Hepatocyte (in vitro differentiated cells): ENCODE results near the gene ZMIZ1. TPM values are rescaled to one million over a fixed set of nuclear protein-coding genes. Genes with fewer than 3 reads are reported as not detected.

Source experiments
- DNase-seq: peaks from one replicate; pipeline ENCODE4 v3.0.0-alpha.2; 2016; ENCODE audit warnings: low spot score
- H2AFZ ChIP-seq: fragments of 200-600 bp; sonication (generic); 2 replicates; pipeline ENCODE4 v1.6.0; 2016; ENCODE audit warnings: antibody characterized with exemption, mild to moderate bottlenecking
- H3K27ac ChIP-seq: fragments of 200-600 bp; sonication (generic); 2 replicates; pipeline ENCODE4 v1.5.1; 2016; ENCODE audit warnings: mild to moderate bottlenecking
- H3K27me3 ChIP-seq: fragments of 200-600 bp; sonication (generic); 2 replicates; pipeline ENCODE4 v1.6.1; 2016
- H3K36me3 ChIP-seq: fragments of 200-600 bp; sonication (generic); replicated peaks from 2 replicates; pipeline ENCODE4 v1.5.1; 2016; ENCODE audit warnings: low read depth; ENCODE audit not compliant: insufficient read depth
- H3K4me1 ChIP-seq: fragments of 200-600 bp; sonication (generic); 2 replicates; pipeline ENCODE4 v1.5.1; 2016; ENCODE audit warnings: mild to moderate bottlenecking, moderate library complexity; ENCODE audit not compliant: insufficient read depth
- H3K4me2 ChIP-seq: fragments of 200-600 bp; sonication (generic); 2 replicates; pipeline ENCODE4 v1.6.0; 2016
- H3K4me3 ChIP-seq: fragments of 200-600 bp; sonication (generic); 2 replicates; pipeline ENCODE4 v1.5.1; 2016; ENCODE audit warnings: mild to moderate bottlenecking
- H3K79me2 ChIP-seq: fragments of 200-600 bp; sonication (generic); 2 replicates; pipeline ENCODE4 v1.6.0; 2017; ENCODE audit warnings: mild to moderate bottlenecking
- H3K9me2 ChIP-seq: fragments of 200-600 bp; sonication (generic); replicated peaks from 2 replicates; pipeline ENCODE4 v1.6.0; 2017; ENCODE audit warnings: mild to moderate bottlenecking; ENCODE audit not compliant: insufficient read depth
- H3K9me3 ChIP-seq: fragments of 200-600 bp; sonication (generic); 2 replicates; pipeline ENCODE4 v1.5.1; 2016; ENCODE audit warnings: low read depth, mild to moderate bottlenecking
- H4K20me1 ChIP-seq: fragments of 200-600 bp; sonication (generic); 2 replicates; pipeline ENCODE4 v1.6.0; 2016; ENCODE audit warnings: mild to moderate bottlenecking; ENCODE audit not compliant: insufficient read depth, poor library complexity, severe bottlenecking
- CTCF ChIP-seq: fragments of 200-600 bp; sonication (generic); IDR thresholded peaks from 2 replicates; pipeline ENCODE4 v1.5.1; 2016; ENCODE audit warnings: antibody characterized with exemption, mild to moderate bottlenecking; ENCODE audit not compliant: poor library complexity
- EZH2 ChIP-seq: fragments of 200-600 bp; sonication (generic); IDR thresholded peaks from 2 replicates; pipeline ENCODE4 v1.6.1; 2016; ENCODE audit warnings: antibody characterized with exemption, mild to moderate bottlenecking, borderline replicate concordance
- EZH2phosphoT487 ChIP-seq: fragments of 200-600 bp; sonication (generic); IDR thresholded peaks from one replicate; pipeline ENCODE4 v1.6.1; 2018; ENCODE audit warnings: antibody characterized with exemption, mild to moderate bottlenecking, low read depth, moderate library complexity; ENCODE audit not compliant: unreplicated experiment, severe bottlenecking
- WGBS: methylation state at CpG from one replicate; pipeline ENCODE4 v1.1.6; 2016; ENCODE audit warnings: low lambda C conversion rate; ENCODE audit errors: missing lambda C conversion rate; 5-methylcytosine and 5-hydroxymethylcytosine counted together
- polyA plus RNA-seq: library from polyadenylated mRNA; unstranded; fragments of >200 nt; fragmentation: Nextera tagmentation; extraction: Ambion mirVana; gene quantifications from 2 replicates; pipeline ENCODE4 v1.2.1, GENCODE V29; 2016
- total RNA-seq: library from RNA; depleted of rRNA; stranded (reverse); fragments of >200 nt; gene quantifications from 2 replicates; pipeline ENCODE4 v1.2.3, GENCODE V29; 2014

The ZMIZ1 gene
- total and polyA plus RNA-seq, 2 experiments from 2014 or later: 30.9 to 32.4 TPM

GRCh38 chr10:79054203-79055099 is 14.3 kb upstream of the ZMIZ1 start:
- Histone ChIP-seq H3K9me2 (no peaks in the 10 kb centered on the region), H3K9me3 (no peaks in the 10 kb centered on the region), H3K4me1 (peaks cover 30% of the 10 kb centered on the region), H3K27me3 (no peaks in the 10 kb centered on the region), H3K36me3 (no peaks in the 10 kb centered on the region), H3K4me3 (no peak overlapping the region), H2AFZ (no peak overlapping the region), H3K4me2 (no peak overlapping the region), H3K79me2 (no peaks in the 10 kb centered on the region), H3K27ac (no peak overlapping the region), H4K20me1 (no peaks in the 10 kb centered on the region)
- 86% methylated on average over 13 of the region's 13 CpGs for WGBS
- TF ChIP-seq EZH2phosphoT487 (no peak), EZH2 (no peak), CTCF (no peak)
- peak; percentile 41 for DNase-seq

GRCh38 chr10:79055100-79055782 is 13.5 kb upstream of the ZMIZ1 start:
- Histone ChIP-seq H3K27ac (no peak overlapping the region), H3K36me3 (no peaks in the 10 kb centered on the region), H3K4me2 (no peak overlapping the region), H3K9me2 (no peaks in the 10 kb centered on the region), H3K27me3 (no peaks in the 10 kb centered on the region), H3K4me3 (no peak overlapping the region), H3K9me3 (no peaks in the 10 kb centered on the region), H3K79me2 (no peaks in the 10 kb centered on the region), H3K4me1 (peaks cover 37% of the 10 kb centered on the region), H2AFZ (no peak overlapping the region), H4K20me1 (no peaks in the 10 kb centered on the region)
- 87% methylated on average over 10 of the region's 10 CpGs for WGBS
- no peak for DNase-seq
- TF ChIP-seq EZH2phosphoT487 (no peak), CTCF (no peak), EZH2 (no peak)

DNA sequence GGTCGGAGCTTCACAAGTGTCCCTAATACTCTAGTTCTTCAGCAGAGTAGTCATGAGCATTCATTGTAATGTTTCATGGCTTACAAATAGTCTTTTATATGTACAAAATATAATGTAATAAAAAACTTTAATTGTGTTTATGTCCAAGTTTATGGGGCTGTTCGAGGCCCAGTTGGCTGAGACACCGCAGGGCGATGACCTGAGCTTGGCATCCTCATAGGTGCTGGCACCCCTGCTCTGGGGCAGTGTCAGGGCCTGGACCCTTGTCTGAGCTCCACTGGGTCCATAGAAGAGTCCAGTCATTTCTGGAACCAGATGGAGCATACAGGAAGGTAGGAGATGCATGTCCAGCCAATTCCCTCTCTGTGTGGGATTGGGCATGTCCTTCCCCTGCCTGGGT is 12.9 kb upstream of the ZMIZ1 start:
- WGBS: 75% methylated on average over 4 of the region's 4 CpGs
- no peak for DNase-seq
- no peak overlapping the region for H3K27ac ChIP-seq

More for the DNA sequence above, 12.9 kb upstream of the ZMIZ1 start:
- H3K9me2 ChIP-seq: no peaks in the 10 kb centered on the region
- H3K9me3 ChIP-seq: no peaks in the 10 kb centered on the region
- H4K20me1 ChIP-seq: no peaks in the 10 kb centered on the region
- no peaks in the 10 kb centered on the region for H3K36me3 ChIP-seq
- H3K79me2 ChIP-seq: no peaks in the 10 kb centered on the region
- H3K27me3 ChIP-seq: no peaks in the 10 kb centered on the region
- no peak overlapping the region for H3K4me2 ChIP-seq
- no peak overlapping the region for H2AFZ ChIP-seq
- TF ChIP-seq EZH2 (no peak), CTCF (no peak), EZH2phosphoT487 (no peak)
- H3K4me3 ChIP-seq: no peak overlapping the region
- peaks cover 31% of the 10 kb centered on the region for H3K4me1 ChIP-seq
